Transverse colon (tissue), 4 donors: Measurements from ENCODE around the gene MFAP3L.

ENCODE experiments used
- CTCF ChIP-seq, 5 experiments: fragments of 200-600 bp in 3 of 5; fragments of 450-650 bp in 2 of 5; sonication (generic) in 3 of 5; IDR thresholded peaks; 1 replicate in 2 of 5; 2 replicates in 3 of 5; pipeline ENCODE4 v1.5.1; 2016 to 2017; ENCODE audit warnings: antibody characterized with exemption in 5 of 5, inconsistent platforms in 3 of 5, mild to moderate bottlenecking in 2 of 5, moderate library complexity in 1 of 5
- EP300 ChIP-seq: sonication (generic); formaldehyde crosslinking; IDR thresholded peaks from one replicate; pipeline ENCODE4 v1.6.1; 2017; ENCODE audit warnings: antibody characterized with exemption, low read depth
- POLR2A ChIP-seq: fragments of 450-650 bp; IDR thresholded peaks from one replicate; pipeline ENCODE4 v1.6.1; 2016; ENCODE audit warnings: antibody characterized with exemption, mild to moderate bottlenecking, moderate library complexity
- POLR2AphosphoS5 ChIP-seq, 3 donors: sonication (generic); formaldehyde crosslinking; IDR thresholded peaks; one replicate each; pipeline ENCODE4 v1.6.1; 2016; ENCODE audit warnings: antibody characterized with exemption in 3 of 3

GRCh38 chr4:169999923-170000322, 26.3 kb downstream of the MFAP3L start:
- no peak for TF ChIP-seq CTCF (IDR thresholded peaks at IDR 0.05)
- TF ChIP-seq POLR2AphosphoS5 (IDR thresholded peaks at IDR 0.05), result no peak
- no peak for TF ChIP-seq EP300
- no peak for TF ChIP-seq POLR2A
